Activated B cell treated with CpG ODN at 0.5 μM for 24 hours (primary cell): ENCODE measurements around the gene TSHZ1. TPM values are rescaled to one million over a fixed set of nuclear protein-coding genes. Genes with fewer than 3 reads are reported as not detected.

Experiments
- ATAC-seq: fragments of 200-7000 bp; cut with Tn5 transposase; one replicate; pipeline ENCODE4 v1.10.0; 2021; ENCODE audit warnings: low read depth, mild to moderate bottlenecking, moderate library complexity
- CTCF ChIA-PET: fragments of 350-600 bp; sonication (Branson Sonifier 250); formaldehyde crosslinking; loops from one replicate; lab custom pipeline; 2021; ENCODE audit warnings: antibody characterized with exemption; lab: Charles Lee
- POLR2A ChIA-PET: fragments of 350-600 bp; sonication (Branson Sonifier 250); formaldehyde crosslinking; loops from one replicate; lab custom pipeline; 2021; ENCODE audit warnings: antibody characterized with exemption; lab: Charles Lee
- DNase-seq: peaks from one replicate; pipeline ENCODE4 v3.0.0; 2022
- H3K27ac Mint-ChIP-seq: one replicate; pipeline ENCODE4 v1.8.0; 2020; ENCODE audit warnings: mixed read lengths
- H3K27me3 Mint-ChIP-seq: one replicate; pipeline ENCODE4 v1.8.0; 2021; ENCODE audit warnings: mixed read lengths
- H3K36me3 Mint-ChIP-seq: one replicate; pipeline ENCODE4 v1.8.0; 2021; ENCODE audit warnings: low read depth, mixed read lengths
- H3K4me1 Mint-ChIP-seq: one replicate; pipeline ENCODE4 v1.8.0; 2021; ENCODE audit warnings: mixed read lengths
- H3K4me3 Mint-ChIP-seq: one replicate; pipeline ENCODE4 v1.8.0; 2020; ENCODE audit warnings: mild to moderate bottlenecking, mixed read lengths
- H3K9me3 Mint-ChIP-seq: one replicate; pipeline ENCODE4 v1.8.0; 2020; ENCODE audit warnings: mixed read lengths
- intact Hi-C: fragments of 100-400 bp; cut with micrococcal nuclease; formaldehyde crosslinking; loops from one replicate; pipeline ENCODE4 v1.15.1; 2024
- total RNA-seq: library from RNA; stranded (reverse); gene quantifications from 2 replicates; pipeline ENCODE4 v1.2.3, GENCODE V29; 2022
- TF ChIP-seq, protein P1 (sequence below): fragments of 200-600 bp; IDR thresholded peaks from one replicate; pipeline ENCODE4 v1.8.0; 2022; ENCODE audit warnings: antibody characterized with exemption, mild to moderate bottlenecking

The TSHZ1 gene
- total RNA-seq, 1 donor from 2014 or later = 8.6 TPM

- DNase-seq (no peak), ATAC-seq (no peak)
- ChIA-PET POLR2A (no interaction called here), CTCF (no interaction called here)
- TF ChIP-seq, protein P1, sequence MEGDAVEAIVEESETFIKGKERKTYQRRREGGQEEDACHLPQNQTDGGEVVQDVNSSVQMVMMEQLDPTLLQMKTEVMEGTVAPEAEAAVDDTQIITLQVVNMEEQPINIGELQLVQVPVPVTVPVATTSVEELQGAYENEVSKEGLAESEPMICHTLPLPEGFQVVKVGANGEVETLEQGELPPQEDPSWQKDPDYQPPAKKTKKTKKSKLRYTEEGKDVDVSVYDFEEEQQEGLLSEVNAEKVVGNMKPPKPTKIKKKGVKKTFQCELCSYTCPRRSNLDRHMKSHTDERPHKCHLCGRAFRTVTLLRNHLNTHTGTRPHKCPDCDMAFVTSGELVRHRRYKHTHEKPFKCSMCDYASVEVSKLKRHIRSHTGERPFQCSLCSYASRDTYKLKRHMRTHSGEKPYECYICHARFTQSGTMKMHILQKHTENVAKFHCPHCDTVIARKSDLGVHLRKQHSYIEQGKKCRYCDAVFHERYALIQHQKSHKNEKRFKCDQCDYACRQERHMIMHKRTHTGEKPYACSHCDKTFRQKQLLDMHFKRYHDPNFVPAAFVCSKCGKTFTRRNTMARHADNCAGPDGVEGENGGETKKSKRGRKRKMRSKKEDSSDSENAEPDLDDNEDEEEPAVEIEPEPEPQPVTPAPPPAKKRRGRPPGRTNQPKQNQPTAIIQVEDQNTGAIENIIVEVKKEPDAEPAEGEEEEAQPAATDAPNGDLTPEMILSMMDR = no peak
- Mint-ChIP-seq H3K27ac (no peak overlapping the region), H3K36me3 (peaks cover 19% of the 10 kb centered on the region), H3K4me1 (no peaks in the 10 kb centered on the region), H3K4me3 (no peak overlapping the region), H3K27me3 (no peaks in the 10 kb centered on the region), H3K9me3 (no peaks in the 10 kb centered on the region)
- intact Hi-C loops = no loop called here
Measured at GRCh38 chr18:75291460-75291859, 80.9 kb downstream of the TSHZ1 start.

DNA sequence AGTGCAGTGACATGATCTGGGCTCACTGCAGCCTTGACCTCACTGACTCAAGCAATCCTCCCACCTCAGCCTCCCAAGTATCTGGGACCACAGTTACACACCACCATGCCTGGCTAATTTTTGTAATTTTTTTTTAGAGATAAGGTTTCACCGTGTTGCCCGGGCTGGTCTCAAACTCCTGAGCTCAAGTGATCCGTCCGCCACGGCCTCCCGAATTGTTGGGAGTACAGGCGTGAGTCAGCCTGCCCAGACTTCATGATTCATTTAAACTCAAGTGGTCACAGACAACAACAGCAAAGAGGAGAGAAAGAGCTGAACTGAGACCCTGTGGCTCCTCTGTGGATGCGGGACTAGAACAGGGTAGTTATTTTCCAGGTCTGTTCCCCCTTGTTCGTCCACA lies 83.0 kb downstream of the TSHZ1 start:
- CTCF ChIA-PET = no interaction called here
- ATAC-seq (no peak), DNase-seq (no peak)
- H3K36me3 Mint-ChIP-seq = peaks cover 2% of the 10 kb centered on the region
- no peak overlapping the region for H3K27ac Mint-ChIP-seq
- no peaks in the 10 kb centered on the region for H3K9me3 Mint-ChIP-seq
- no peaks in the 10 kb centered on the region for H3K27me3 Mint-ChIP-seq
- TF ChIP-seq, protein P1 = no peak
- H3K4me1 Mint-ChIP-seq = no peaks in the 10 kb centered on the region
- POLR2A ChIA-PET = no interaction called here
- intact Hi-C loops = no loop called here
- no peak overlapping the region for H3K4me3 Mint-ChIP-seq

DNA sequence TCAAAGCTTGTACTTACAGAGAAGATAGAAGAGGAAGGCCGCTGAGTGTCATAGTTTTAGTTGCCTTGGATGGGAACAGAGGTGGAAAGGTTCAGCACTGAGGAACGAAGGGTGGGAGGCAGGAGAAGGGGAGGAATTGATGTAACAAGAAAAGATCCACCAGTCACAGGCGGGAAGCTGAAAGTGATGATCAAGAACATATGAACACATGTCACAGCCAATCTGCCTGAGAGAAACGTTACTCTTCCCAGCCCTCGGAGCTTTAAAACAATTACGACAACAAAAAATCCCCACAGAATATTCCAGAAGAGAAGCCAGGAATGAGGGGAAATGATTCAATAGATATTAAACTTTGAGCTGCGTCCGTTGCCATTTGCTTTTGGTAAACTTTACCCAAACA lies 87.1 kb downstream of the TSHZ1 start:
- no peak overlapping the region for H3K27ac Mint-ChIP-seq
- TF ChIP-seq, protein P1 = no peak
- ChIA-PET CTCF (no interaction called here), POLR2A (no interaction called here)
- no peaks in the 10 kb centered on the region for H3K9me3 Mint-ChIP-seq
- no peaks in the 10 kb centered on the region for H3K36me3 Mint-ChIP-seq
- ATAC-seq = no peak
- DNase-seq = no peak
- no peaks in the 10 kb centered on the region for H3K4me1 Mint-ChIP-seq
- intact Hi-C loops = no loop called here
- no peak overlapping the region for H3K4me3 Mint-ChIP-seq
- no peaks in the 10 kb centered on the region for H3K27me3 Mint-ChIP-seq

- ChIA-PET POLR2A (no interaction called here), CTCF (no interaction called here)
- Mint-ChIP-seq H3K27ac (no peak overlapping the region), H3K36me3 (no peaks in the 10 kb centered on the region), H3K4me3 (no peak overlapping the region), H3K9me3 (peaks cover 8% of the 10 kb centered on the region), H3K4me1 (peaks cover 5% of the 10 kb centered on the region), H3K27me3 (no peaks in the 10 kb centered on the region)
- intact Hi-C loops = no loop called here
- TF ChIP-seq, protein P1 = no peak
- no peak for DNase-seq
- ATAC-seq = no peak
Measured at GRCh38 chr18:75304678-75305557, 94.3 kb downstream of the TSHZ1 start.

DNA sequence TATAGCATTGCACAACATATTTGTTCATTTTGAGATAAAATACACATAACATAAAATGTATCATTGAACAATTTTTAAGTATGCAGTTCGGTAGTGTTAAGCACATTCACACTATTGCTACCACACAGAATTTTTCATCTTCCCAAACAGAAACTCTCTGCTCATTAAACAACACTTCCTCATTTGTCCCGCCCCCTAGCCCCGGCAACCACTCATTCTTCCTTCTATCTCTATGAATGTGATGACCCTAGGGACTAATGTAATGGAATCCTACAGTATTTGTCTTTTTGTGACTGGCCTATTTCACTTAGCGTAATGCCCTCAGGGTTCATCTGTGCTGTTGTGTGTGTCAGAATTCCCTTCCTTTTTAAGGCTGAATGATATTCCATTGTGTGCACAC lies 95.4 kb downstream of the TSHZ1 start:
- peaks cover 8% of the 10 kb centered on the region for H3K9me3 Mint-ChIP-seq
- peaks cover 5% of the 10 kb centered on the region for H3K4me1 Mint-ChIP-seq
- intact Hi-C loops = no loop called here
- no peak overlapping the region for H3K27ac Mint-ChIP-seq
- DNase-seq (no peak), ATAC-seq (no peak)
- CTCF ChIA-PET = no interaction called here
- H3K27me3 Mint-ChIP-seq = peaks cover 2% of the 10 kb centered on the region
- H3K36me3 Mint-ChIP-seq = no peaks in the 10 kb centered on the region
- no peak overlapping the region for H3K4me3 Mint-ChIP-seq
- POLR2A ChIA-PET = no interaction called here
- TF ChIP-seq, protein P1 = no peak
